Ovary (tissue), 9 donors: ENCODE data around the gene CYP2W1. TPM values are rescaled to one million over a fixed set of nuclear protein-coding genes. Genes with fewer than 3 reads are reported as not detected.

Source experiments
- DNase-seq, 5 donors: peaks; one replicate each; pipeline ENCODE4 v3.0.0-alpha.2; 2019 to 2020
- H3K27ac ChIP-seq, 2 donors: fragments of 200-600 bp; one replicate each; pipeline versions ENCODE4 v1.5.1 to v1.8.0; 2019 to 2022
- H3K27me3 ChIP-seq: fragments of 200-600 bp; one replicate; pipeline ENCODE4 v1.8.0; 2022
- H3K36me3 ChIP-seq: fragments of 200-600 bp; sonication (generic); one replicate; pipeline ENCODE4 v1.5.1; 2019
- H3K4me1 ChIP-seq: one replicate; pipeline ENCODE4 v1.8.1; 2013; ENCODE audit warnings: mild to moderate bottlenecking, moderate library complexity; ENCODE audit not compliant: insufficient read depth
- H3K4me3 ChIP-seq: fragments of 200-600 bp; sonication (generic); one replicate; pipeline ENCODE4 v1.5.1; 2017
- H3K9me3 ChIP-seq, 2 donors: fragments of 200-600 bp in 1 of 2; sonication (generic) in 1 of 2; one replicate each; pipeline versions ENCODE4 v1.5.1 to v1.8.1; 2013 to 2019; ENCODE audit warnings: mild to moderate bottlenecking in 1 of 2, moderate library complexity in 1 of 2
- EP300 ChIP-seq: sonication (generic); formaldehyde crosslinking; IDR thresholded peaks from one replicate; pipeline ENCODE4 v1.6.1; 2017; ENCODE audit warnings: antibody characterized with exemption
- POLR2A ChIP-seq: fragments of 450-650 bp; IDR thresholded peaks from one replicate; pipeline ENCODE4 v1.6.1; 2017; ENCODE audit warnings: antibody characterized with exemption, mild to moderate bottlenecking, moderate library complexity
- WGBS, 3 donors: extraction: QIAGEN DNeasy Blood & Tissue Kit in 1 of 3; methylation state at CpG; one replicate each; pipeline versions ENCODE4 v1.1.5 to v1.1.7; 2013 to 2017; 5-methylcytosine and 5-hydroxymethylcytosine counted together
- intact Hi-C, 4 donors: fragments of 100-400 bp; cut with DNase I; formaldehyde crosslinking; loops; one replicate each; pipeline versions ENCODE4 v1.11.0 to v1.15.1; 2022 to 2023
- polyA plus RNA-seq, 2 donors: library from polyadenylated mRNA; stranded (reverse); fragments of 200-250 nt in 1 of 2; fragments of 350-450 nt in 1 of 2; fragmentation: Illumina TruSeq in 1 of 2; extraction: RNeasy Lipid Tissue Mini Kit (QIAGEN cat#74804) in 1 of 2; gene quantifications; one replicate each; pipeline ENCODE4 v1.2.3, GENCODE V29; 2013 to 2014
- total RNA-seq, 7 donors: library from RNA; depleted of rRNA in 2 of 7; stranded (reverse); fragments of >200 nt in 2 of 7; fragmentation: NEBNext Ultra II Directional in 3 of 7; extraction: Animal tissue kit (Norgen Biotek cat#: 25700) in 3 of 7; gene quantifications; one replicate each; pipeline versions ENCODE4 v1.1.0 to v1.2.4, GENCODE V29; 2016 to 2023
- TF ChIP-seq, protein P1 (sequence below), 3 donors: fragments of 450-650 bp in 2 of 3; fragments of 200-600 bp in 1 of 3; IDR thresholded peaks; one replicate each; pipeline versions ENCODE4 v1.5.1 to v1.8.0; 2016 to 2022; ENCODE audit warnings: antibody characterized with exemption in 3 of 3, mild to moderate bottlenecking in 1 of 3
- donor health status: DM: no; HTN: no; CAD: no; lungs with moderate emphysema.
- donor health status: DM: no; HTN: no; CAD: no.
- donor health status: Bipolar disorder and iron deficiency.
- donor health status: DM: yes; HTN: yes; CAD: no.
- donor health status: DM: no; HTN: no; CAD: no.
- donor health status: DM: yes; HTN: yes; CAD: no.

Gene CYP2W1
- total and polyA plus RNA-seq, 9 donors: 0.64 to 5.2 (median 2.7) TPM; not detected in 2

DNA sequence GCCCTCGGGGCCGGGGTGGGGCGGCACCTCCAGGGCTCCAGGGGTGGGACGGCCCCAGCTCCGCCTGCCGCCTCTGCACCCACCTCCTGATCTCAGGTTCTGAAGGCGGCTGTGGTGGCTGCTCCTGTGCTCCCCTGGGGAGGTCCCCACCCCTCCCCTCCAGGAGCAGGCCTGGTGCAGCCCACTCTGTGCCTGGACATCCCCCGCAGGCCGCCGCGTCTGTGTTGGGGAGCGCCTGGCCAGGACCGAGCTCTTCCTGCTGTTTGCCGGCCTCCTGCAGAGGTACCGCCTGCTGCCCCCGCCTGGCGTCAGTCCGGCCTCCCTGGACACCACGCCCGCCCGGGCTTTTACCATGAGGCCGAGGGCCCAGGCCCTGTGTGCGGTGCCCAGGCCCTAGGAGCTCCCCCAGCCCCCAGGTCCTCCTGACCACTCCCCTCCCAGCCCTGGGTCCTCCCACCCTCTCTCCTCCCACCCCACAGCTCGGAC, 5.5 kb downstream of the CYP2W1 start:
- H3K4me1 ChIP-seq: peaks cover 34% of the 10 kb centered on the region
- WGBS, 3 donors: 3 to 6% (median 5%) methylated on average over 23 to 24 of the region's 24 CpGs
- H3K36me3 ChIP-seq: no peaks in the 10 kb centered on the region
- no peak overlapping the region for H3K4me3 ChIP-seq
- peak in 4 of 5 donors; percentile 46 to 81 (median 71) for DNase-seq
- no peaks in the 10 kb centered on the region for H3K27me3 ChIP-seq
- intact Hi-C loops: loop anchor here in 2 of 4 donors (10.0 kb wide), 2 partner anchors 166 to 204 kb away; no protein-coding TSS in a partner anchor
- TF ChIP-seq, protein P1, sequence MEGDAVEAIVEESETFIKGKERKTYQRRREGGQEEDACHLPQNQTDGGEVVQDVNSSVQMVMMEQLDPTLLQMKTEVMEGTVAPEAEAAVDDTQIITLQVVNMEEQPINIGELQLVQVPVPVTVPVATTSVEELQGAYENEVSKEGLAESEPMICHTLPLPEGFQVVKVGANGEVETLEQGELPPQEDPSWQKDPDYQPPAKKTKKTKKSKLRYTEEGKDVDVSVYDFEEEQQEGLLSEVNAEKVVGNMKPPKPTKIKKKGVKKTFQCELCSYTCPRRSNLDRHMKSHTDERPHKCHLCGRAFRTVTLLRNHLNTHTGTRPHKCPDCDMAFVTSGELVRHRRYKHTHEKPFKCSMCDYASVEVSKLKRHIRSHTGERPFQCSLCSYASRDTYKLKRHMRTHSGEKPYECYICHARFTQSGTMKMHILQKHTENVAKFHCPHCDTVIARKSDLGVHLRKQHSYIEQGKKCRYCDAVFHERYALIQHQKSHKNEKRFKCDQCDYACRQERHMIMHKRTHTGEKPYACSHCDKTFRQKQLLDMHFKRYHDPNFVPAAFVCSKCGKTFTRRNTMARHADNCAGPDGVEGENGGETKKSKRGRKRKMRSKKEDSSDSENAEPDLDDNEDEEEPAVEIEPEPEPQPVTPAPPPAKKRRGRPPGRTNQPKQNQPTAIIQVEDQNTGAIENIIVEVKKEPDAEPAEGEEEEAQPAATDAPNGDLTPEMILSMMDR (IDR thresholded peaks at IDR 0.05): no peak
- no peak for TF ChIP-seq EP300
- no peak for TF ChIP-seq POLR2A
- H3K9me3 ChIP-seq: no peaks in the 10 kb centered on the region
- no peak overlapping the region for H3K27ac ChIP-seq

DNA sequence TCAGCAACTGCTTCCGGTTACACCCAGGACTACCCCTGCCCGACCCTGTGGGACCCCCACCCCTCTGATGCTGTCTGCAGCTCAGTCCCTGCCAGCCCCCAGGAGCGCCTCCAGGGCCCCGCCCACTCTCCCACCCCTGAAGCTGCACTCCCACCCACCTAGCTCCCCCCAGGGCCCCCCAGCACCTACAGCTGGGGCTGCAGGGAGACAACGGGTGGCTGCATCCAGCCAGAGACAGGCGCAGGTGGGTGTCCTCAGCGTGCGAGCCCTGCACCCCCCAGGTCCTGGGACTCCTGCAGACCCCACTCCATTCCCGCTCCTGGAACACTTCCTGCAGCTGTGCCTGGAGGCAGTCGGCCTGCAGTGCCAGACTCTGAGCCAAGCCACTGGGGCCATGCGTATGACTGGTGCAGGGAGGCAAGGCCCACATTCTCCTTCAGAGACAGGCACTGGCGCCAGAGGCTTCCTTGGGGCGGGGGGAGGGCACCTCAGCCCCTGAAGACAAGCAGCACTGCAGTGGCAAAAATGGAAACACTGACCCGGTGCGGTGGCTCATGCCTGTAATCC, 6.1 kb downstream of the CYP2W1 start:
- DNase-seq: no peak
- 30 to 40% (median 37%) methylated on average over 9 to 15 of the region's 15 CpGs for WGBS, 3 donors
- Histone ChIP-seq H3K4me1 (peaks cover 36% of the 10 kb centered on the region), H3K27ac (no peak overlapping the region), H3K9me3 (no peaks in the 10 kb centered on the region), H3K36me3 (no peaks in the 10 kb centered on the region), H3K4me3 (no peak overlapping the region), H3K27me3 (no peaks in the 10 kb centered on the region)
- TF ChIP-seq POLR2A (no peak), EP300 (no peak)
- TF ChIP-seq, protein P1 (IDR thresholded peaks at IDR 0.05): no peak
- intact Hi-C loops: loop anchor here in 2 of 4 donors (10.0 kb wide), 2 partner anchors 166 to 204 kb away; no protein-coding TSS in a partner anchor

GRCh38 chr7:990352-990932, 7.5 kb downstream of the CYP2W1 start:
- H3K36me3 ChIP-seq: no peaks in the 10 kb centered on the region
- no peaks in the 10 kb centered on the region for H3K9me3 ChIP-seq
- TF ChIP-seq EP300: no peak
- no peak for TF ChIP-seq POLR2A
- TF ChIP-seq, protein P1 (IDR thresholded peaks at IDR 0.05): no peak
- H3K27me3 ChIP-seq: no peaks in the 10 kb centered on the region
- 59 to 78% (median 69%) methylated on average over 19 to 36 of the region's 36 CpGs for WGBS, 3 donors
- DNase-seq: no peak
- no peak overlapping the region for H3K27ac ChIP-seq
- peaks cover 36% of the 10 kb centered on the region for H3K4me1 ChIP-seq
- intact Hi-C loops: loop anchor here (2.0 to 10.0 kb wide), 4 partner anchors 74 to 187 kb away; no protein-coding TSS in a partner anchor
- no peak overlapping the region for H3K4me3 ChIP-seq

- Histone ChIP-seq H3K4me3 (no peak overlapping the region), H3K27me3 (no peaks in the 10 kb centered on the region), H3K36me3 (no peaks in the 10 kb centered on the region), H3K9me3 (no peaks in the 10 kb centered on the region), H3K27ac (no peak overlapping the region), H3K4me1 (peaks cover 31% of the 10 kb centered on the region)
- no peak for DNase-seq
- TF ChIP-seq EP300 (no peak), POLR2A (no peak)
- TF ChIP-seq, protein P1 (IDR thresholded peaks at IDR 0.05): no peak
- intact Hi-C loops: loop anchor here (2.0 to 10.0 kb wide), 4 partner anchors 74 to 186 kb away; no protein-coding TSS in a partner anchor
- 46 to 57% (median 48%) methylated on average over 30 to 35 of the region's 35 CpGs for WGBS, 3 donors
These were observed 8.2 kb downstream of the CYP2W1 start for GRCh38 chr7:990933-991728.
